HG02588 (cell line): Measurements from ENCODE around the gene PAK1.
"Not testable (repeated sequence)": the region's sequence is repeated elsewhere in the genome, so short reads cannot be mapped to it uniquely, and the experiment has no call there.

Source experiments
- ATAC-seq: cut with Tn5 transposase; IDR thresholded peaks from one replicate; pipeline ENCODE4 v1.9.1; 2021; ENCODE audit warnings: mild to moderate bottlenecking, moderate library complexity; ENCODE audit not compliant: unreplicated experiment

The PAK1 gene

GRCh38 chr11:77312107-77312506, 161.8 kb downstream of the PAK1 start:
- no peak for ATAC-seq

GRCh38 chr11:77311701-77312100, 162.2 kb downstream of the PAK1 start:
- ATAC-seq: no peak

GRCh38 chr11:77310721-77311120, 163.2 kb downstream of the PAK1 start:
- ATAC-seq: no peak

GRCh38 chr11:77309401-77310085, 164.4 kb downstream of the PAK1 start:
- no peak for ATAC-seq

GRCh38 chr11:77308838-77309237, 165.1 kb downstream of the PAK1 start:
- no peak for ATAC-seq

- ATAC-seq: no peak
Observed at GRCh38 chr11:77303328-77303727, 170.6 kb downstream of the PAK1 start.

- ATAC-seq: no peak
Observed at GRCh38 chr11:77302752-77303151, 171.1 kb downstream of the PAK1 start.

GRCh38 chr11:77301510-77301909, 172.4 kb downstream of the PAK1 start, which contains the start of gene GDPD4:
Gene GDPD4 (minus strand): TSS chr11:77301686. CDS start chr11:77285137, 16,549 bp downstream.
- ATAC-seq: no peak

GRCh38 chr11:77300695-77301094, 173.2 kb downstream of the PAK1 start:
- ATAC-seq: no peak

GRCh38 chr11:77300028-77300427, 173.9 kb downstream of the PAK1 start:
- ATAC-seq: not testable (repeated sequence)

GRCh38 chr11:77299528-77299993, 174.3 kb downstream of the PAK1 start:
- ATAC-seq: no peak

GRCh38 chr11:77294040-77294439, 179.9 kb downstream of the PAK1 start:
- ATAC-seq: no peak

GRCh38 chr11:77289737-77290136, 184.2 kb downstream of the PAK1 start:
- no peak for ATAC-seq

GRCh38 chr11:77287615-77288273, 186.2 kb downstream of the PAK1 start:
- no peak for ATAC-seq

GRCh38 chr11:77287136-77287535, 186.8 kb downstream of the PAK1 start:
- ATAC-seq: no peak

GRCh38 chr11:77284476-77285468, 189.1 kb downstream of the PAK1 start:
- no peak for ATAC-seq

GRCh38 chr11:77283101-77283500, 190.8 kb downstream of the PAK1 start:
- no peak for ATAC-seq

- ATAC-seq: no peak
Observed at GRCh38 chr11:77278595-77279506, 195.0 kb downstream of the PAK1 start.

- no peak for ATAC-seq
Observed at GRCh38 chr11:77276271-77276670, 197.6 kb downstream of the PAK1 start.
